HCT116 (cell line): ENCODE data around the gene LAMTOR4. TPM values are rescaled to one million over a fixed set of nuclear protein-coding genes. Genes with fewer than 3 reads are reported as not detected.

Source experiments
- ATAC-seq: fragments of 200-7000 bp; cut with Tn5 transposase; 2 replicates; pipeline ENCODE4 v1.9.1; 2020; ENCODE audit warnings: mild to moderate bottlenecking, moderate library complexity
- BruUV-seq: library from RNA; stranded (reverse); fragments of 400-500 nt; replicated peaks from 2 replicates; lab custom pipeline; 2021; lab: Mats Ljungman, UMichigan
- CTCF ChIA-PET: fragments of 300-600 bp; sonication (Branson Sonifier 250); formaldehyde crosslinking; loops from one replicate; lab custom pipeline; 2021; ENCODE audit warnings: antibody characterized with exemption; lab: Charles Lee
- POLR2A ChIA-PET: fragments of 300-600, 350-600 bp; sonication (Branson Sonifier 250); formaldehyde crosslinking; loops from one replicate; lab custom pipeline; 2021; ENCODE audit warnings: antibody characterized with exemption; lab: Charles Lee
- RAD21 ChIA-PET, 2 experiments: fragments of 300-600 bp; sonication (Branson Sonifier 250); formaldehyde crosslinking; loops; one replicate each; lab custom pipeline; 2023; ENCODE audit warnings: low total read pairs in 2 of 2; ENCODE audit not compliant: uncharacterized antibody in 2 of 2, unreplicated experiment in 2 of 2, low non-redundant PET in 1 of 2; lab: Charles Lee
- DNase-seq: peaks from one replicate; pipeline ENCODE4 v3.0.0-alpha.2; 2010; ENCODE audit warnings: low read depth, low spot score
- H2AFZ ChIP-seq: fragments of 200-600 bp; shearing (Covaris generic), sonication (generic); 2 replicates; pipeline ENCODE4 v1.6.1; 2017; ENCODE audit warnings: low read depth, mixed run types, mixed read lengths, antibody characterized with exemption, low read length; ENCODE audit not compliant: poor library complexity, severe bottlenecking
- H3K27ac ChIP-seq: 2 replicates; pipeline ENCODE4 v1.5.1; 2012; ENCODE audit warnings: low read depth, low read length
- H3K27me3 ChIP-seq: fragments of 200-600 bp; sonication (generic); 2 replicates; pipeline ENCODE4 v1.6.1; 2016; ENCODE audit warnings: mixed run types, low read length, mixed read lengths; ENCODE audit not compliant: insufficient read depth
- H3K36me3 ChIP-seq, 2 experiments: fragments of 200-500 bp in 1 of 2; fragments of 200-600 bp in 1 of 2; sonication (Bioruptor generic) in 1 of 2; sonication (generic) in 1 of 2; 2 replicates each; pipeline versions ENCODE4 v1.5.1 to v1.6.1; 2014 to 2016; ENCODE audit warnings: low read length in 2 of 2, inconsistent platforms in 1 of 2, mixed read lengths in 1 of 2, mixed run types in 1 of 2; ENCODE audit not compliant: insufficient read depth in 2 of 2, control insufficient read depth in 1 of 2
- H3K4me1 ChIP-seq, 2 experiments: fragments of 200-600 bp in 1 of 2; sonication (generic) in 1 of 2; 2 replicates each; pipeline versions ENCODE4 v1.5.1 to v1.6.1; 2012 to 2017; ENCODE audit warnings: low read length in 2 of 2, inconsistent platforms in 1 of 2, mild to moderate bottlenecking in 1 of 2, mixed read lengths in 1 of 2, mixed run types in 1 of 2, moderate library complexity in 1 of 2; ENCODE audit not compliant: insufficient read depth in 2 of 2, control insufficient read depth in 1 of 2
- H3K4me2 ChIP-seq: fragments of 200-600 bp; sonication (generic); 2 replicates; pipeline ENCODE4 v1.6.1; 2017; ENCODE audit warnings: mixed run types, low read length, mixed read lengths
- H3K4me3 ChIP-seq, 2 experiments: fragments of 200-600 bp in 1 of 2; sonication (generic) in 1 of 2; replicated peaks in 1 of 2; 2 replicates each; pipeline ENCODE4 v1.5.1; 2011 to 2016; ENCODE audit warnings: low read length in 2 of 2, control low read depth in 1 of 2, low read depth in 1 of 2, mild to moderate bottlenecking in 1 of 2, mixed read lengths in 1 of 2, mixed run types in 1 of 2
- H3K79me2 ChIP-seq: fragments of 200-600 bp; sonication (generic); 2 replicates; pipeline ENCODE4 v1.6.1; 2017; ENCODE audit warnings: mild to moderate bottlenecking, mixed run types, low read length, moderate library complexity, mixed read lengths; ENCODE audit not compliant: insufficient read depth
- H3K9ac ChIP-seq: fragments of 200-600 bp; sonication (generic); 2 replicates; pipeline ENCODE4 v1.6.1; 2016; ENCODE audit warnings: low read length, mixed read lengths
- H3K9me2 ChIP-seq: fragments of 200-600 bp; sonication (generic), shearing (Covaris generic); 2 replicates; pipeline ENCODE4 v1.6.1; 2017; ENCODE audit warnings: mixed run types, mild to moderate bottlenecking, moderate library complexity; ENCODE audit not compliant: insufficient read depth
- H3K9me3 ChIP-seq, 2 experiments: fragments of 200-500 bp in 1 of 2; fragments of 200-600 bp in 1 of 2; sonication (Bioruptor generic) in 1 of 2; sonication (generic) in 1 of 2; 2 replicates each; pipeline ENCODE4 v1.6.1; 2014 to 2017; ENCODE audit warnings: low read length in 2 of 2, mixed read lengths in 2 of 2, inconsistent platforms in 1 of 2, low read depth in 1 of 2, mild to moderate bottlenecking in 1 of 2, mixed run types in 1 of 2, moderate library complexity in 1 of 2; ENCODE audit not compliant: control insufficient read depth in 1 of 2, insufficient read depth in 1 of 2
- H4K20me1 ChIP-seq: fragments of 200-600 bp; sonication (generic), shearing (Covaris generic); 2 replicates; pipeline ENCODE4 v1.6.1; 2017; ENCODE audit warnings: mixed run types, mild to moderate bottlenecking, moderate library complexity; ENCODE audit not compliant: insufficient read depth
- CBX3 ChIP-seq: IDR thresholded peaks from 2 replicates; pipeline ENCODE4 v1.6.1; 2012; ENCODE audit warnings: low read depth
- CEBPB ChIP-seq: IDR thresholded peaks from 2 replicates; pipeline ENCODE4 v1.6.1; 2012; ENCODE audit warnings: low read depth
- CTCF ChIP-seq, 3 experiments: fragments of 200-600 bp in 1 of 3; sonication (generic) in 1 of 3; IDR thresholded peaks in 2 of 3; conservative IDR thresholded peaks in 1 of 3; 2 replicates each; pipeline ENCODE4 v1.5.1; 2012 to 2017; ENCODE audit warnings: low read depth in 2 of 3, low read length in 2 of 3, antibody characterized with exemption in 1 of 3, borderline replicate concordance in 1 of 3, control low read depth in 1 of 3, mild to moderate bottlenecking in 1 of 3, mixed read lengths in 1 of 3, mixed run types in 1 of 3, moderate library complexity in 1 of 3; ENCODE audit not compliant: insufficient read depth in 1 of 3
- EZH2phosphoT487 ChIP-seq: fragments of 200-600 bp; IDR thresholded peaks from 2 replicates; pipeline ENCODE4 v1.6.1; 2018; ENCODE audit warnings: antibody characterized with exemption, borderline replicate concordance
- RAD21 ChIP-seq: IDR thresholded peaks from 2 replicates; pipeline ENCODE4 v1.6.1; 2012; ENCODE audit warnings: low read depth, mild to moderate bottlenecking
- TCF7L2 ChIP-seq: IDR thresholded peaks from 2 replicates; pipeline ENCODE4 v1.7.0; 2011; ENCODE audit warnings: borderline replicate concordance, inconsistent platforms; ENCODE audit not compliant: insufficient read depth, insufficient read length; ENCODE audit errors: extremely low read depth
- YY1 ChIP-seq: IDR thresholded peaks from 2 replicates; pipeline ENCODE4 v1.6.1; 2011; ENCODE audit warnings: low read length, low read depth, moderate library complexity, mild to moderate bottlenecking; ENCODE audit not compliant: insufficient replicate concordance; ENCODE audit errors: extremely low read depth
- intact Hi-C: fragments of 100-400 bp; cut with micrococcal nuclease; formaldehyde crosslinking; loops from 2 replicates; pipeline ENCODE4 v1.10.0; 2022
- total RNA-seq: library from RNA; stranded (reverse); gene quantifications from one replicate; pipeline ENCODE4 v1.2.1, GENCODE V29; 2021; ENCODE audit not compliant: unreplicated experiment

The LAMTOR4 gene
- total RNA-seq, 1 experiment from 2014 or later = 152 TPM

DNA sequence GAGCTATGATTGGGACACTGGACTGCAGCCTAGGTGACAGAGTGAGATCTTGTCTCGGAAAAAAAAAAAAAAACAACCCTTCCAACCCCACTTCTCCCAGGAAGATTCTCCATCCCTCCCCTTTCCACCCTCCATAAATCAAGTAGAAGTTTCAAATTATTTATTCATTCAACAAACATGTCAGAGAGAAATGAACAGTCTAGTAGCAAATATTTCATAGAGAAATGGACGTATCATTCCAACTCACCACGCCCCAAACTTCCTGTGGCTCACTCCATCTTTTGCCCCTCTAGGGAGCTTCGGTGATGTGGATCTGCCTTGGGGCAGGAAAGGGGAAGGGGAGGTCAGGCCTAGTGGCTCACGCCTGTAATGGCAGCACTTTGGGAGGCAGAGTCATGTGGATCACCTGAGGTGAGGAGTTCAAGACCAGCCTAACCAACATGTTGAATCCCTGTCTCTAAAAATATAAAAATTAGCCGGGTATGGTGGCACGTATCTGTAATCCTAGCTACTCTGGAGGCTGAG is 10.4 kb downstream of the LAMTOR4 start:
- ATAC-seq (no peak), DNase-seq (no peak)
- H4K20me1 ChIP-seq = no peaks in the 10 kb centered on the region
- ChIA-PET CTCF (no interaction called here), RAD21 (no interaction called here), POLR2A (interaction anchor here (0.6 kb wide), 1 partner anchor 164 kb away, joined by 3 read pairs; no protein-coding TSS in a partner anchor)
- H3K4me1 ChIP-seq = peaks cover 29 to 37% of the 10 kb centered on the region in 2 experiments
- peaks cover 16% of the 10 kb centered on the region; the same call in 1 of the 2 replicates for H3K79me2 ChIP-seq
- H3K4me2 ChIP-seq = peak overlapping the region; percentile 93
- intact Hi-C loops = no loop called here
- H3K36me3 ChIP-seq = peaks cover 9 to 11% of the 10 kb centered on the region in 2 experiments; a peak in 3 of 4 replicates
- no peaks in the 10 kb centered on the region for H3K9me3 ChIP-seq
- H3K27ac ChIP-seq = peak overlapping the region; percentile 91
- no peaks in the 10 kb centered on the region for H3K27me3 ChIP-seq
- BruUV-seq = no TSS peak
- H3K9me2 ChIP-seq = no peaks in the 10 kb centered on the region
- H3K9ac ChIP-seq = peak overlapping the region; percentile 84
- H3K4me3 ChIP-seq = peak overlapping the region; percentile 56 to 91
- peak overlapping the region; percentile 24 for H2AFZ ChIP-seq
- no peak for TF ChIP-seq YY1
- no peak for TF ChIP-seq CEBPB
- TF ChIP-seq EZH2phosphoT487 = no peak
- TF ChIP-seq CBX3 = no peak
- TF ChIP-seq CTCF (IDR thresholded peaks at IDR 0.05 in 2 of 3, conservative IDR thresholded peaks at IDR 0.05 in 1 of 3; ENCODE audit: borderline replicate concordance in 1 of 3, insufficient read depth in 1 of 3, low read depth in 2 of 3, low read length in 2 of 3) = peak in 1 of 3 experiments; percentile 25; a peak in 2 of 6 replicates
- no peak for TF ChIP-seq TCF7L2
- TF ChIP-seq RAD21 = no peak
